Renal pelvis (tissue), 12 donors: ENCODE data around the gene LSM14A. TPM values are rescaled to one million over a fixed set of nuclear protein-coding genes. Genes with fewer than 3 reads are reported as not detected.
"Not testable (repeated sequence)": the region's sequence is repeated elsewhere in the genome, so short reads cannot be mapped to it uniquely, and the experiment has no call there.

Experiments
- DNase-seq: peaks from one replicate; pipeline ENCODE4 v3.0.0-alpha.2; 2013
- long read RNA-seq, 16 experiments: transcript quantifications; one replicate each; lab custom pipeline, GENCODE V29; 2026
- polyA plus RNA-seq, 3 donors: library from polyadenylated mRNA; unstranded; fragments of 120-200 nt; gene quantifications; one replicate each; pipeline ENCODE4 v1.2.1, GENCODE V29; 2013; ENCODE audit not compliant: insufficient read length in 3 of 3

LSM14A gene
- 100 to 1,000 TPM; 155 to 179 (median 178) TPM for polyA plus RNA-seq
- long read RNA-seq, donor 1, transcript LSM14A-203 (10 exons, 3,596 nt), result major isoform, 14 of 244 reads
- long read RNA-seq, donor 1, transcript LSM14A-201 (11 exons, 3,424 nt), result minor isoform, 6 of 244 reads
- long read RNA-seq, donor 1, partial matches to known transcripts, result 220 of 244 reads
- long read RNA-seq, donor 1, other reads (novel, unspliced or antisense), result 0 of 244 reads
- long read RNA-seq, donor 2, transcript LSM14A-203 (10 exons, 3,596 nt), result major isoform, 20 of 53 reads
- long read RNA-seq, donor 2, transcript LSM14A-201 (11 exons, 3,424 nt), result minor isoform, 5 of 53 reads
- long read RNA-seq, donor 2, partial matches to known transcripts, result 24 of 53 reads
- long read RNA-seq, donor 2, other reads (novel, unspliced or antisense), result 0 of 53 reads
- long read RNA-seq, donor 3, transcript LSM14A-203 (10 exons, 3,596 nt), result major isoform, 10 of 55 reads
- long read RNA-seq, donor 3, transcript LSM14A-201 (11 exons, 3,424 nt), result major isoform, 10 of 55 reads
- long read RNA-seq, donor 3, partial matches to known transcripts, result 28 of 55 reads
- long read RNA-seq, donor 3, other reads (novel, unspliced or antisense), result 0 of 55 reads
- long read RNA-seq, donor 4, transcript LSM14A-203 (10 exons, 3,596 nt), result major isoform, 16 of 193 reads
- long read RNA-seq, donor 4, transcript LSM14A-201 (11 exons, 3,424 nt), result minor isoform, 6 of 193 reads
- long read RNA-seq, donor 4, partial matches to known transcripts, result 167 of 193 reads
- long read RNA-seq, donor 4, other reads (novel, unspliced or antisense), result 0 of 193 reads
- long read RNA-seq, donor 5, transcript LSM14A-201 (11 exons, 3,424 nt), result major isoform, 5 of 34 reads
- long read RNA-seq, donor 5, partial matches to known transcripts, result 27 of 34 reads
- long read RNA-seq, donor 5, other reads (novel, unspliced or antisense), result 0 of 34 reads
- long read RNA-seq, donor 6, transcript LSM14A-203 (10 exons, 3,596 nt), result major isoform, 17 of 95 reads
- long read RNA-seq, donor 6, partial matches to known transcripts, result 69 of 95 reads
- long read RNA-seq, donor 6, other reads (novel, unspliced or antisense), result 0 of 95 reads
- long read RNA-seq, donor 7, transcript LSM14A-201 (11 exons, 3,424 nt), result minor isoform, 12 of 230 reads
- long read RNA-seq, donor 7, transcript LSM14A-203 (10 exons, 3,596 nt), result major isoform, 28 of 230 reads
- long read RNA-seq, donor 7, partial matches to known transcripts, result 187 of 230 reads
- long read RNA-seq, donor 7, other reads (novel, unspliced or antisense), result 0 of 230 reads
- long read RNA-seq, donor 8, transcript LSM14A-203 (10 exons, 3,596 nt), result major isoform, 10 of 101 reads
- long read RNA-seq, donor 8, partial matches to known transcripts, result 86 of 101 reads
- long read RNA-seq, donor 8, other reads (novel, unspliced or antisense), result 0 of 101 reads
- long read RNA-seq, donor 9, transcript LSM14A-201 (11 exons, 3,424 nt), result minor isoform, 11 of 94 reads
- long read RNA-seq, donor 9, transcript LSM14A-203 (10 exons, 3,596 nt), result major isoform, 17 of 94 reads
- long read RNA-seq, donor 9, partial matches to known transcripts, result 59 of 94 reads
- long read RNA-seq, donor 9, other reads (novel, unspliced or antisense), result 0 of 94 reads
- long read RNA-seq, donor 10, partial matches to known transcripts, result 41 of 54 reads
- long read RNA-seq, donor 10, other reads (novel, unspliced or antisense), result 0 of 54 reads
- long read RNA-seq, donor 11, transcript LSM14A-203 (10 exons, 3,596 nt), result major isoform, 11 of 110 reads
- long read RNA-seq, donor 11, partial matches to known transcripts, result 93 of 110 reads
- long read RNA-seq, donor 11, other reads (novel, unspliced or antisense), result 0 of 110 reads
- long read RNA-seq, donor 12, transcript LSM14A-201 (11 exons, 3,424 nt), result minor isoform, 10 of 94 reads
- long read RNA-seq, donor 12, transcript LSM14A-203 (10 exons, 3,596 nt), result major isoform, 14 of 94 reads
- long read RNA-seq, donor 12, partial matches to known transcripts, result 64 of 94 reads
- long read RNA-seq, donor 12, other reads (novel, unspliced or antisense), result 0 of 94 reads
- long read RNA-seq, donor 13, transcript LSM14A-201 (11 exons, 3,424 nt), result major isoform, 6 of 52 reads
- long read RNA-seq, donor 13, partial matches to known transcripts, result 40 of 52 reads
- long read RNA-seq, donor 13, other reads (novel, unspliced or antisense), result 0 of 52 reads
- long read RNA-seq, donor 14, result 0 reads
- long read RNA-seq, donor 15, transcript LSM14A-201 (11 exons, 3,424 nt), result minor isoform, 12 of 82 reads
- long read RNA-seq, donor 15, transcript LSM14A-203 (10 exons, 3,596 nt), result major isoform, 21 of 82 reads
- long read RNA-seq, donor 15, partial matches to known transcripts, result 45 of 82 reads
- long read RNA-seq, donor 15, other reads (novel, unspliced or antisense), result 0 of 82 reads
- long read RNA-seq, donor 16, transcript LSM14A-203 (10 exons, 3,596 nt), result major isoform, 16 of 213 reads
- long read RNA-seq, donor 16, transcript LSM14A-201 (11 exons, 3,424 nt), result minor isoform, 11 of 213 reads
- long read RNA-seq, donor 16, partial matches to known transcripts, result 180 of 213 reads
- long read RNA-seq, donor 16, other reads (novel, unspliced or antisense), result 0 of 213 reads

DNA sequence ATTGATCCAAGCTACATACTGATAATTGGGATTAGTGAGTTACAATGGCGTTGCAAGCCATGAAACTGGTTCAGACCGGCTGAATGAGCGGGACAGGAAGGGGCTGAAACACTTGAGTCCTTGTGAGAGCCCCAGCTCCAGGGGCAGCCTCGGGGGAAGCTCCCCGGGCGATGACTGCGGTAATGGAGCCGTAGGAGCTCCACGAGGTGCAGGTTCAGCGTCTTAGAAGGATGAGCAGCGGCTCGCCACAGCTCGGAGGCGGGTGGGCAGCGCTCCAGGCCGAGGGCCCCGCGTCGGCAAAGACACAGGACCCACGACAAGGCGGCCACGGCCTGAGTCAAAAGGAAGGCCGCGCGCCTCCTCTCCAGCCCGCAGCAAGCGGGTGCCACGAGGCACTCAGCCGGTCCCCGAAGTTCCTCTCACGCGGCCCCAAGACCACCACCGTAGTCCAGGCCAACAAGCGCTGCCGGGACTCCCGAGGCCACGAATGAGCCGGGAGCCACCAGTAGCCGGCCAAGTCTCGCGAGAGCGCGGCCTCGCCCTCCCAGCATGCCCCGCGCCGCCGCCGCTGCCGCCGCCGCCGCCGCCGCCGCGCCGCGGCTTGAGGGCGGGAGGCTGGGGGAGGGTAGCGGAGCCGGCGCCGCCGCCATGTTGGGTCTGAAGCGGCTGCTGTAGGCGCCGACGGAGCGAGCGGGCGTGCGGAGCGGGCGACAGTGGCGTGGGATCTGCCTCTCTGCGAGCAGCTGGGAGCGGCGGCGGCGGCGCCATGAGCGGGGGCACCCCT is at the start of gene LSM14A:
Gene LSM14A, plus strand, starts transcription at position 628 of the 784 bp plus-strand sequence. Its CDS starts 139 bp downstream, at position 767.
- peak; percentile 91 for DNase-seq

DNA sequence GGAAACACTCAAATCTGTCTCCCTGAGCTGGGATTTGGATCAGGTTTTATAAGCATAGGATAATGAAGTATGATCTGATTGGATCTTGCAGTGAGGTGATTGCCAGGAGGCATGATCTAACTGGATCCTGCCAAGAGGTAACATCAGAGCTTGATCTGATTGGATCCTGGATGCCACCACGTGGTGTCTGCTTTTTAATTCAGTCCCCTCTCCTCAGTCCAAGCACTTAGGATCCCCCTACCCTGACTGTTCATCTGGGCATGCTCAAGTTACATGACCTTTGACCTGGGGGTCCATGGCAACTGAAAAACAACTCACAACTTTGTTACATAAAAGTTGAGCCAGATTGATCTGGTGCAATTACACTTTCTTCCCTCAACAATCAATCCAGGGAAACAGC is 47.5 kb upstream of the LSM14A start:
- peak; percentile 40 for DNase-seq

DNA sequence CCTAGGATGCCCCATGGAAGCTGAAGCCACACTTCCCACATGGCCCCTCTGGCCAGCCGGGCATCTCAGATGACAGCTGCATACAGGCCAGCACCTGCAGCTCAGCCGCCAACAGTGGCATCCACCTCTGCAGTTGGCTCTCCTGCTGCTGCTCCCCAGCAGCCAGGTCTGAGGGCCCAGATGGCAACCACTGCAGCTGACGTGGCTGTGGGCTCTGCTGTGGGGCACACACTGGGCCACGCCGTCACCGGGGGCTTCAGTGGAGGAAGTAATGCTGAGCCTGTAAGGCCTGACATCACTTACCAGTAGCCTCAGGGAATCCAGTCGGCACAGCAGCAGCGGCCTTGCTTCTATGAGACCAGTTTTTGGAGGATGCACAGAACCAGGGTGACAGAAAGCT is 45.3 kb upstream of the LSM14A start:
- no peak for DNase-seq

DNA sequence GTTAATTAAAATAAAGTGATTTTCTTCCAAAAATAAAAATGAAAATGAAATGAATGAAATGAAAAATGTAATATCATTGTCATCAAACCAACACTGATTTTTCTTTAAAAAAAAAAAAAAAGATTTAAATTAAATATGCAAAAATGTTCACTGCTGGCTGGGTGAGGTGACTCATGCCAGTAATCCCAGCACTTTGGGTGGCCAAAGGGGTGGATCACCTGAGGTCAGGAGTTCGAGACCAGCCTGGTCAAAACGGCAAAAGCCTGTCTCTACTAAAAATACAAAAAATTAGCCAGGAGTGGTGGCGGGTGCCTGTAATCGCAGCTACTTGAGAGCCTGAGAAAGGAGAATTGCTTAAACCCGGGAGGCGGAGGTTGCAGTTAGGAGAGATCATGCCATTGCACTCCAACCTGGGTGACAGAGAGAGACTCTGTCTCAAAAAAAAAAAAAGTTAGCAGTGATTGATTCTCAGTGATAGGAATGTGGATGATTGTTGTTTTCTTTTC is 44.6 kb upstream of the LSM14A start:
- DNase-seq, result no peak

DNA sequence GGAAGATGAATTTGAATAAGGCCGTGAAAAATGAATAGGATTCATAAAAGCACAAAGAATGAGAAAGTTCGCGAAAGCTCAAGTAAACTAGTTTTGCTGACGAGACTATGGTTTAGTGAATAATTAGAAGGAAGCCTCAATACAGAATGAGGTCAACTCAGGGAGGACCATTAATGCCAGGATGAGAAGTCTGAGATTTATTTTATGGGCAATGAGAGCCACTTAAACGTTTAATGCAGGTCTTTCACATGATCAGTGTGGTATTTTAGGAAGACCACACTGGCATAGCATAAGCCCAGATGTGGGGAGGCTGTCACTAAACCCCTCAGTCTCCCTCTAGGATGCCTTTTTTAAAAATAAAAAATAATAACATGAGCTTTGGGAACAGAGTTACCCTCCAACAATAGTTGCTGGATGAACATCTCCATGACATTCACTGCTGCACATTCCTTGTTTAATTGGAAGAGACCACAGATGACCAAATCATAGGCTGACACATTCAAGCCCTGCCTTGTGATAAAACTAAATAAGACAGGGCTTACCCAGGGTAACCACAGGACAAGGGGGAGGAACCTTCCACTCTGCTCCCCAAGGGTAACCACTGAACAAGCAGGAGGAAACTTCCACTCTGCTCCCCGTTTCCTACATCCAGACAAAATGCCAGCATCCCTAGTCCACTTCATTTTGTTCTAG is 43.6 kb upstream of the LSM14A start:
- no peak for DNase-seq

DNA sequence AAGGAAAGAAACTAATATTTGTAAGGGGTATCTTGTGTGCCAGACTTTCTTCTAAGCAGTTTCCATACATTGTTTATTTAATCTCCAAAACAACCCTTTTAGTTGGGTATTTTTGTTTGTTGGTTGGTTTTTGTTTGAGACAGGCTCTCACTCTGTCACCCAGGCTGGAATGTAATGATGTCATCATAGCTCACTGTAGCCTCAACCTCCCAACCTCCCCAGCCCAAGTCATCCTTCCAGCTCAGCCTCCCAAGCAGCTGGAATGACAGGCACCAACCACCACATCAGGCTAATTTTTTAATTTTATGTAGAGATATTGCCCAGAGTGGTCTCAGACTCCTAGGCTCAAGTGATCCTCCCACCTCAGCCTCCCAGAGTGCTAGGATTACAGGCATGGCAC is 41.2 kb upstream of the LSM14A start:
- DNase-seq, result no peak

DNA sequence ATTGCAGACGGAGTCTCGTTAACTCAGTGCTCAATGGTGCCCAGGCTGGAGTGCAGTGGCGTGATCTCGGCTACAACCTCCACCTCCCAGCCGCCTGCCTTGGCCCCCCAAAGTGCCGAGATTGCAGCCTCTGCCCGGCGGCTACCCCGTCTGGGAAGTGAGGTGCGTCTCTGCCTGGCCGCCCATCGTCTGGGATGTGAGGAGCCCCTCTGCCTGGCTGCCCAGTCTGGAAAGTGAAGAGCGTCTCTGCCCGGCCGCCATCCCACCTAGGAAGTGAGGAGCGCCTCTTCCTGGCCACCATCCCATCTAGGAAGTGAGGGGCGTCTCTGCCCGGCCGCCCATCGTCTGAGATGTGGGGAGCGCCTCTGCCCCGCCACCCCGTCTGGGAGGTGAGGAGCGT is 40.2 kb upstream of the LSM14A start:
- not testable (repeated sequence) for DNase-seq

DNA sequence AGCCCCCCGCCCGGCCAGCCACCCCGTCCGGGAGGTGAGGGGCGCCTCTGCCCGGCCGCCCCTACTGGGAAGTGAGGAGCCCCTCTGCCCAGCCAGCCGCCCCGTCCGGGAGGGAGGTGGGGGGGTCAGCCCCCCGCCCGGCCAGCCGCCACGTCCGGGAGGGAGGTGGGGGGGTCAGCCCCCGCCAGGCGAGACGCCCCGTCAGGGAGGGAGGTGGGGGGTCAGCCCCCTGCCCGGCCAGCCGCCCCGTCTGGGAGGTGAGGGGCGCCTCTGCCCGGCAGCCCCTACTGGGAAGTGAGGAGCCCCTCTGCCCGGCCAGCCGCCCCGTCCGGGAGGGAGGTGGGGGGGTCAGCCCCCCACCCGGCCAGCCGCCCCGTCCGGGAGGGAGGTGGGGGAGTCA is 39.6 kb upstream of the LSM14A start:
- not testable (repeated sequence) for DNase-seq

DNA sequence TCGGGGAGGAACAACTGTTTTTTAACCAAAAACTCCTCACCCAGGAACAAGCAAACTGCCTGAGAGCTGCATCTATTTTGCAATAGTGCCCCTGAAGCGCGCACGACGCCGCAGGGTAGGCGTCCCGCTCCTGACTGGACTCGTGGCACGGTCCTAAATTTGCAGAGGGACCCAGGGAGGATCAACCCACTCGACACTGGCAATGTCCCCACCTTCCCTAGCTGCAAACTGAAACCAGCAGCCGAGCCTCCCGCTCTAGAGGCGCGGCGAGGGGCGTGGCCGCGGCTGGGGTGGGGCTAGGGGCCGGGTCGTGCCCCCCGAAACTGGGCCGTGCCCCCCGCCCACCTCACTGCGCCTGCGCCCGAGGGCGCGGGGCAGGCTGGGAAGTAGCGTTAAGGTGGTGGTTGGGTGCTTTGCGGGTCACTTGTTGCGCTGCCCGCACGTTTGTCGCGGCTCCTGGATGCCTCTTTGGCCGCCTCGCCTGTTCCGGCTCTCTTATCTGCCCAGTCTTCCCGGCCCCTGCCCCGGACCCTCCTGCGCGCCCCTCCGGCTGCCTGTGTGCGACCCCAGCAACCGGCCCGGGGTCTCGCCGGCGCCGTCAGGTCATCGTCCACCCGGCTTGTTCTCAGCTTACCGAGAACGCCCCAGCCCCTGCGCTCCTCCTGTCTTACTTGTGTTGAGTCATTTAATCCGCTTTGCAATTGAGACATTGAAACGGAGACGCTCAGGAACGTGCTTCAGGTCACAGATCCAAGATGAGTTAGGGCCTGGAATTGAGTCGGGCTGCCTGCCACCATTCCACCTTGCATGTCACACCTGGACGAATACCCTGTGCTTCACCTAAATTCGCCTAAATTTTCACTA is 37.9 kb upstream of the LSM14A start:
- peak; percentile 82 for DNase-seq

DNA sequence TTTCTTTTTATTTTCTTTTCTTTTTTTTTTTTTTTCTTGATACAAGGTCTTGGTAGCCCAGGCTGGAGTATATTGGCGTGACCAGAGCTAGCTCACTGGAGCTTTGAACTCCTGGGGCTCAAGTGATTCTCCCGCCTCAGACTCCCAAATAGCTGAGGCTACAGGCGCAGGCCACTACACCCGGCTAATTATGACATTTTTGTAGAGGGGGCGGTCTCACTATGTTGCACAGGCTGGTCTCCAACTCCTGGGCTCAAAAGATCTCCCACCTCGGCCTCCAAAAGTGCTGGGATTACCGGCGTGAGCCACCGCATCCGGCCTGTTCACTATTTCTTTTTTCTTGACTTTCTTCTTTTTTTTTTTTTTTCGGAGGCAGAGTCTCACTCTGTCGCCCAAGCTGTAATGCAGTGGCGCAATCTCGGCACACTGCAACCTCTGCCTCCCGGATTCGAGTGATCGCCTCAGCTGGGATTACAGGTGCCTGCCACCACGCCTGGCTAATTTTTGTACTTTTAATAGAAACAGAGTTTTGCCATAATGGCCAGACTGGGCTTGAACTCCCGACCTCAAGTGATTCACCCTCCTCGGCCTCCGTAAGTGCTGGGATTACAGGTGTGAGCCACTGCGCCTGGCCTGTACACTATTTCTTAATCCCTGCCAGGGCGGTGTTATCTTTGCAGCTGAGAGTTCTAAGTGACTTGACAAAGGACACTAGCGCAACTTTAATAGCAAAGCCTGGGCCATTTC is 37.1 kb upstream of the LSM14A start:
- no peak for DNase-seq

DNA sequence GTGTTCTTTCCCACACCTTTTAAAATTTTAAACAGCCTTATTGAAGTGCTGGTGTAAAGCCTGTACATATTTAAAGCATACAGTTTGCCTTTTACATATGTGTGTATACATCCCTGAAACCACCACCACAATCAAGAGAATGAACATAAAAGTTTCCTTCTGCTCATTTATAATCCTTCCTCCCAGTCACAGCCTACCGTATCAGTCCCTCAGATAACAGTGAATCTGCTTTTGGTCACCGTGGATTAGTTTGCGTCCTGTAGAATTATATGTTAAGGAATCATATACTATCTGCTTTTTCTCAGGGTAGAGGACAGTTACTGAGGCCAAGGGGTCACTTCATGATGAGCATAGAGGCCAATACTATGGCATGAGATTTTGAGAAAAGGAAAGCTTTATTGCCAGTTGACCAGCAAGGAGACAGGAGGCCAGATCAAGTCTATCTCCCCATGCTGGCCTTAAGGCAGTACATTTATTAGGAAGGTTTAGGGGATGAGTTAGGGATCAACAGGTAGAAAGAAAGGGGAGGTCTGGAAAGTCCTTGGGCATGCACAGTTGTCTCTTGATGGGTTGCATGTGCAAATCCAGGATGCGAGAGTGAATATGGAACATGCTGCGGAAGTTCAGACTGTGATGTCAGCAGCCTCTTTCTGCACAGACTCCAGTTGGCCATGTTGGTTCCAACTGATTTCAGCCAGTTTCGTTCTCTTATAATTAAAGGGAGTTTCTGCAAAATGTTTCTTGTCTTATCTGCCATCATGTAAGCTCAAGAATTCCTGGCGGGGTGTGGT is 36.3 kb upstream of the LSM14A start:
- no peak for DNase-seq

DNA sequence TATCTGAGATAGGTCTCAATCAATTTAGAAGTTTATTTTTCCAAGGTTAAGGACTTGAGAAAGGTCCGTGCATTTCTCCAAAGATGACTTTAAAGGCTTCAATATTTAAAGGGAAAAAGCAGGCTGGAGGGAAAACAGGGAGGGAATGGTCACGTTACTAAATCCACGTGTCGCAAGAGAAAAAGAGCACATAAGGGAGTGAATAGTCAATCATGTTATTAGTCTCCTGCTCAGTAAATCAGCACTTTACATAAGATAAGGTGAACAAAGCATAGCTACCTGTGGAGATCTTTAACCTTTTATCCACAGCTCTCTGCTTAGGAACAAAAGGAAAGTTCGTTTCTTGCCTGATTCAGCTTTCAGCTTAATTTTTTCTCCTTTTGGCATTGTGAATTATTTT is 31.3 kb upstream of the LSM14A start:
- no peak for DNase-seq

DNA sequence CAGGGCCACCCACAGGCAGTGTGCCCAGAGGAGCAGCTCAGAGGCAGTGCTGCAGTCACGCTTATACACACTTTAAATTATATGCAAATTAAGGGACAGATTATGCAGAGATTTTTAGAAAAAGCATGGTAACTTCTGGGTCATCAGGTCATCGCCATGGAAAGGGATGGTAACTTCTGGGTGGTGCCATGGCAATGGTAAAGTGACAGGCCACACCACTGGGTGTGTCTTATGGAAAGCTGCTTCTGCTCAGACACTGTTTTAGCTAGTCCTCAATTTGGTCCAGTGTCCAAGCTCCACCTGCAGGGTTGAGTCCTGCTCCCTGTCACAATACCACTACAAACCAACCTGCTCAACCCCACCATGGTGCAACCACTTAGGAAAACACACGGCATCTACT is 29.9 kb upstream of the LSM14A start:
- no peak for DNase-seq

DNA sequence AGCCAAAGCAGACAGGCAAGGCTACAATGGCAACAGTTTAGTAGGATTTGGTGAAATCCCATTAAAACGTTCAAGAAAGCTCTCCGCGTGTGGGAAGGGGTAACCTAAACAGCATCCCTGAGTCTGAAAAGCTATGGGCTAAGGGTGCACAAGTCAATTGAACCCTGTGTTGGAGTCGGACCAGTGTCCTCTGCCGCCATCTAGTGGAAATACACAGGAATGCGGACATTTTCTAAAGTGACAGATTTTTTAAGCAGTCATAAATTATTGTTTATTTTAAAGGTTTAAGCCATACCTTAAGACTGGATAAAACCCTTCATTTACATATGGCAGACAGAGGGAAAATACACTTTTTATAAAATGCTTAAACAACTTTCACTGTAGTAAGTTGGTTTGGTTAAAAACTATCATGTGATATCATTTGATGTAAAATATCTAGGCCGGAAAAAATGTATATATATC is 26.5 kb upstream of the LSM14A start:
- peak; percentile 59 for DNase-seq
